ENCODE data around the gene TAT. TPM values are rescaled to one million over a fixed set of nuclear protein-coding genes. Genes with fewer than 3 reads are reported as not detected.

The TAT gene
- total RNA-seq, 2 experiments from 2014 or later, result not detected

Other genes starting within 250 kb of the TAT start
- gene CALB2, start 218.4 kb downstream of the TAT start, total RNA-seq, result not detected
- gene TLE7, start 135.0 kb downstream of the TAT start, total RNA-seq, result not detected
- 1 to 10 TPM; 6.0 to 7.3 TPM for gene ZNF23, start 114.8 kb downstream of the TAT start, total RNA-seq
- gene ZNF19, start 87.8 kb downstream of the TAT start, total RNA-seq, result 1 to 10 TPM; 2.1 to 2.8 TPM
- gene CHST4, start 50.7 kb downstream of the TAT start, total RNA-seq, result not detected
- under 1 TPM; 0.15 TPM for gene MARVELD3, start 49.1 kb upstream of the TAT start, total RNA-seq
- 1 to 10 TPM; 7.4 TPM for gene PHLPP2, start 147.6 kb upstream of the TAT start, total RNA-seq
- 10 to 100 TPM; 78.7 to 82.6 TPM for gene AP1G1, start 231.7 kb upstream of the TAT start, total RNA-seq

Data from activated CD4-positive, alpha-beta memory T cell treated with anti-CD3 and anti-CD28 coated beads, Interleukin-2, amount 10 ng/mL, durations not matched to agents 7 days and 5 days (primary cell).